Fibroblast of skin of right quadriceps (primary cell): ENCODE results near the gene AXIN2.

Source experiments
- DNase-seq: peaks from one replicate; pipeline ENCODE4 v3.0.0-alpha.2; 2013

The AXIN2 gene

GRCh38 chr17:65553009-65553645 is 8.3 kb downstream of the AXIN2 start:
- DNase-seq = peak; percentile 95

- DNase-seq = peak; percentile 31
Observed at GRCh38 chr17:65552214-65552613, 9.2 kb downstream of the AXIN2 start.

- no peak for DNase-seq
Observed at GRCh38 chr17:65551267-65552040, 10.0 kb downstream of the AXIN2 start.

GRCh38 chr17:65550758-65551157 is 10.7 kb downstream of the AXIN2 start:
- DNase-seq = no peak

- no peak for DNase-seq
Observed at GRCh38 chr17:65550075-65550662, 11.3 kb downstream of the AXIN2 start.

- no peak for DNase-seq
Observed at GRCh38 chr17:65548269-65548969, 13.0 kb downstream of the AXIN2 start.

GRCh38 chr17:65547253-65547670 is 14.2 kb downstream of the AXIN2 start:
- DNase-seq = peak; percentile 48

- no peak for DNase-seq
Observed at GRCh38 chr17:65546579-65546978, 14.9 kb downstream of the AXIN2 start.

GRCh38 chr17:65545705-65546523 is 15.5 kb downstream of the AXIN2 start:
- DNase-seq = no peak

GRCh38 chr17:65544672-65545071 is 16.8 kb downstream of the AXIN2 start:
- no peak for DNase-seq

- DNase-seq = no peak
Observed at GRCh38 chr17:65542610-65543009, 18.8 kb downstream of the AXIN2 start.

- no peak for DNase-seq
Observed at GRCh38 chr17:65542067-65542466, 19.4 kb downstream of the AXIN2 start.

- DNase-seq = no peak
Observed at GRCh38 chr17:65541453-65541852, 20.0 kb downstream of the AXIN2 start.

- no peak for DNase-seq
Observed at GRCh38 chr17:65539630-65540266, 21.7 kb downstream of the AXIN2 start.

GRCh38 chr17:65538675-65539529 is 22.5 kb downstream of the AXIN2 start:
- no peak for DNase-seq

- DNase-seq = no peak
Observed at GRCh38 chr17:65537845-65538674, 23.4 kb downstream of the AXIN2 start.

- DNase-seq = no peak
Observed at GRCh38 chr17:65537343-65537844, 24.1 kb downstream of the AXIN2 start.

GRCh38 chr17:65536573-65537342 is 24.7 kb downstream of the AXIN2 start:
- DNase-seq = no peak
